SK-N-SH (cell line): ENCODE results near the gene HS1BP3. TPM values are rescaled to one million over a fixed set of nuclear protein-coding genes. Genes with fewer than 3 reads are reported as not detected.

Experiments
- CTCF ChIA-PET: fragments of 300-600, 350-600 bp; formaldehyde crosslinking; extraction: SDS; loops from one replicate; lab custom pipeline; 2021; lab: Yijun Ruan, JAX
- POLR2A ChIA-PET: fragments of 350-600 bp; sonication (Branson Sonifier 250); formaldehyde crosslinking; extraction: SDS; loops from one replicate; lab custom pipeline; 2020; ENCODE audit warnings: antibody characterized with exemption, inconsistent platforms; lab: Yijun Ruan, JAX
- DNase-seq: peaks from one replicate; pipeline ENCODE4 v3.0.0; 2012
- H2AFZ ChIP-seq: fragments of 200-600 bp; sonication (generic); 2 replicates; pipeline ENCODE4 v1.8.1; 2016; ENCODE audit warnings: antibody characterized with exemption, mild to moderate bottlenecking, low read depth
- H3F3A ChIP-seq: fragments of 200-600 bp; sonication (generic); replicated peaks from 2 replicates; pipeline ENCODE3; 2016; ENCODE audit warnings: antibody characterized with exemption, mild to moderate bottlenecking; ENCODE audit not compliant: insufficient read depth
- H3K27ac ChIP-seq, 2 experiments: fragments of 200-500 bp in 1 of 2; fragments of 200-600 bp in 1 of 2; sonication (Bioruptor generic) in 1 of 2; sonication (generic), shearing (Covaris generic) in 1 of 2; 2 replicates each; pipeline versions ENCODE4 v1.5.1 to v1.6.1; 2014 to 2016; ENCODE audit warnings: low read depth in 2 of 2, inconsistent platforms in 1 of 2, low read length in 1 of 2, mild to moderate bottlenecking in 1 of 2, mixed read lengths in 1 of 2
- H3K27me3 ChIP-seq: fragments of 200-600 bp; sonication (generic), shearing (Covaris generic); 2 replicates; pipeline ENCODE4 v1.6.1; 2016; ENCODE audit warnings: mixed run types; ENCODE audit not compliant: insufficient read depth
- H3K36me3 ChIP-seq, 2 experiments: fragments of 200-500 bp in 1 of 2; fragments of 200-600 bp in 1 of 2; sonication (Bioruptor generic) in 1 of 2; sonication (generic) in 1 of 2; replicated peaks in 1 of 2; 2 replicates each; pipeline versions ENCODE3 to v1.5.1; 2014 to 2016; ENCODE audit warnings: low read length in 1 of 2, mild to moderate bottlenecking in 1 of 2; ENCODE audit not compliant: insufficient read depth in 2 of 2, control insufficient read depth in 1 of 2
- H3K4me1 ChIP-seq, 2 experiments: fragments of 200-500 bp in 1 of 2; fragments of 200-600 bp in 1 of 2; sonication (Bioruptor generic) in 1 of 2; sonication (generic), shearing (Covaris generic) in 1 of 2; 2 replicates each; pipeline versions ENCODE4 v1.5.1 to v1.6.1; 2014 to 2016; ENCODE audit warnings: low read depth in 1 of 2, low read length in 1 of 2, mixed run types in 1 of 2; ENCODE audit not compliant: insufficient read depth in 2 of 2, control insufficient read depth in 1 of 2
- H3K4me2 ChIP-seq: fragments of 200-600 bp; sonication (generic), shearing (Covaris generic); 2 replicates; pipeline ENCODE4 v1.6.1; 2017; ENCODE audit warnings: mixed run types
- H3K4me3 ChIP-seq, 2 experiments: fragments of 200-500 bp in 1 of 2; fragments of 200-600 bp in 1 of 2; sonication (Bioruptor generic) in 1 of 2; sonication (generic), shearing (Covaris generic) in 1 of 2; 2 replicates each; pipeline versions ENCODE4 v1.5.1 to v1.8.1; 2014 to 2016; ENCODE audit warnings: low read depth in 2 of 2, inconsistent platforms in 1 of 2, low read length in 1 of 2, mild to moderate bottlenecking in 1 of 2, mixed read lengths in 1 of 2, moderate library complexity in 1 of 2
- H3K79me2 ChIP-seq: fragments of 200-600 bp; sonication (generic); 2 replicates; pipeline ENCODE4 v1.8.1; 2017; ENCODE audit warnings: mild to moderate bottlenecking; ENCODE audit not compliant: insufficient read depth
- H3K9ac ChIP-seq: fragments of 200-600 bp; sonication (generic); 2 replicates; pipeline ENCODE4 v1.6.1; 2017; ENCODE audit warnings: mixed run types
- H3K9me2 ChIP-seq: fragments of 200-600 bp; sonication (generic); 2 replicates; pipeline ENCODE4 v1.6.1; 2017; ENCODE audit warnings: mixed run types
- H3K9me3 ChIP-seq: fragments of 200-600 bp; sonication (generic); 2 replicates; pipeline ENCODE4 v1.6.1; 2017; ENCODE audit warnings: mixed run types, mild to moderate bottlenecking, moderate library complexity
- H4K20me1 ChIP-seq: fragments of 200-600 bp; sonication (generic); 2 replicates; pipeline ENCODE4 v1.6.1; 2017; ENCODE audit warnings: mild to moderate bottlenecking, mixed run types; ENCODE audit not compliant: insufficient read depth
- CHD2 ChIP-seq: fragments of 150-350 bp; IDR thresholded peaks from 2 replicates; pipeline ENCODE4 v1.6.1; 2018; ENCODE audit warnings: low read length; ENCODE audit not compliant: partially characterized antibody
- ELF1 ChIP-seq: IDR thresholded peaks from 2 replicates; pipeline ENCODE4 v1.4.0; 2012
- FOSL2 ChIP-seq: IDR thresholded peaks from 2 replicates; pipeline ENCODE4 v1.4.0; 2012; ENCODE audit warnings: low read depth, mild to moderate bottlenecking, moderate library complexity, borderline replicate concordance
- FOXM1 ChIP-seq: IDR thresholded peaks from 2 replicates; pipeline ENCODE4 v1.4.0; 2012; ENCODE audit warnings: low read depth, mild to moderate bottlenecking
- GATA2 ChIP-seq: sonication (generic); formaldehyde crosslinking; IDR thresholded peaks from 2 replicates; pipeline ENCODE4 v1.5.0; 2020; ENCODE audit warnings: mild to moderate bottlenecking, missing genetic modification reagents
- IRF3 ChIP-seq: fragments of 150-350 bp; IDR thresholded peaks from 2 replicates; pipeline ENCODE4 v1.6.1; 2016; ENCODE audit warnings: mild to moderate bottlenecking, low read depth, low read length
- MAX ChIP-seq: IDR thresholded peaks from 2 replicates; pipeline ENCODE4 v1.4.0; 2012; ENCODE audit warnings: low read depth
- MEF2A ChIP-seq: IDR thresholded peaks from 2 replicates; pipeline ENCODE4 v1.4.0; 2012; ENCODE audit warnings: low read depth, borderline replicate concordance
- POLR2AphosphoS5 ChIP-seq: IDR thresholded peaks from 2 replicates; pipeline ENCODE4 v1.6.1; 2012; ENCODE audit warnings: low read depth, low read length
- RCOR1 ChIP-seq: fragments of 150-350 bp; IDR thresholded peaks from 2 replicates; pipeline ENCODE4 v1.6.1; 2017; ENCODE audit warnings: antibody characterized with exemption, low read length
- REST ChIP-seq: IDR thresholded peaks from 2 replicates; pipeline ENCODE4 v1.6.1; 2012; ENCODE audit warnings: mild to moderate bottlenecking, low read depth, low read length, moderate library complexity
- RFX5 ChIP-seq: IDR thresholded peaks from 2 replicates; pipeline ENCODE4 v1.6.1; 2012; ENCODE audit warnings: mild to moderate bottlenecking, improper control_type of control experiment, low read length
- RXRA ChIP-seq: IDR thresholded peaks from 2 replicates; pipeline ENCODE4 v1.4.0; 2012; ENCODE audit warnings: low read depth, mild to moderate bottlenecking, borderline replicate concordance
- SIN3A ChIP-seq: IDR thresholded peaks from 2 replicates; pipeline ENCODE4 v1.6.1; 2012; ENCODE audit warnings: low read depth, mild to moderate bottlenecking, low read length, moderate library complexity, borderline replicate concordance
- TCF12 ChIP-seq: IDR thresholded peaks from 2 replicates; pipeline ENCODE4 v1.4.0; 2012
- USF1 ChIP-seq: IDR thresholded peaks from 2 replicates; pipeline ENCODE4 v1.4.0; 2012; ENCODE audit warnings: low read depth, borderline replicate concordance
- USF2 ChIP-seq: fragments of 150-350 bp; IDR thresholded peaks from 2 replicates; pipeline ENCODE4 v1.6.1; 2017; ENCODE audit warnings: antibody characterized with exemption, low read length, low read depth, borderline replicate concordance
- YY1 ChIP-seq: IDR thresholded peaks from 2 replicates; pipeline ENCODE4 v1.4.0; 2012; ENCODE audit warnings: low read depth, mild to moderate bottlenecking
- ZBTB33 ChIP-seq: IDR thresholded peaks from 2 replicates; pipeline ENCODE4 v1.4.0; 2012; ENCODE audit warnings: low read depth, borderline replicate concordance
- WGBS: methylation state at CpG from one replicate; pipeline ENCODE4 v1.1.6; 2017; ENCODE audit warnings: low lambda C conversion rate; 5-methylcytosine and 5-hydroxymethylcytosine counted together
- polyA plus RNA-seq, 3 experiments: library from polyadenylated mRNA; depleted of rRNA; stranded (reverse); fragments of >200 nt; gene quantifications; 2 replicates each; pipeline ENCODE4 v1.2.3, GENCODE V29; 2012

HS1BP3 gene
- polyA plus RNA-seq, 1 of the 3 experiments (the other 2 are of a cell fraction) = 20.1 TPM

- no peak overlapping the region for H3K4me2 ChIP-seq
- 81% methylated on average over 5 of the region's 5 CpGs for WGBS
- no peak overlapping the region for H2AFZ ChIP-seq
- ChIA-PET POLR2A (interaction anchor here (3.3 kb wide), 1 partner anchor 128 kb away, joined by 13 read pairs; the partner anchor contains the start of gene RHOB), CTCF (interaction anchor here (1.0 to 2.5 kb wide), 8 partner anchors 9 to 197 kb away, joined by 3 to 7 read pairs (median 3); no protein-coding TSS in a partner anchor)
- no peak for TF ChIP-seq MEF2A
- TF ChIP-seq TCF12 = no peak
- TF ChIP-seq POLR2AphosphoS5 = no peak
- TF ChIP-seq RFX5 = no peak
- no peak for TF ChIP-seq FOSL2
- TF ChIP-seq ELF1 = no peak
- no peak for TF ChIP-seq SIN3A
- TF ChIP-seq CHD2 = no peak
- TF ChIP-seq IRF3 = no peak
- TF ChIP-seq FOXM1 = no peak
- TF ChIP-seq USF1 = no peak
- no peak for TF ChIP-seq RCOR1
- TF ChIP-seq MAX = no peak
- TF ChIP-seq GATA2 = no peak
- TF ChIP-seq YY1 = no peak
- no peak for TF ChIP-seq REST
- TF ChIP-seq RXRA = no peak
- TF ChIP-seq USF2 = no peak
- no peak for TF ChIP-seq ZBTB33
- TF ChIP-seq, all 33 proteins: peak for 0
- H3K79me2 ChIP-seq = no peaks in the 10 kb centered on the region
- H3K4me1 ChIP-seq = peaks cover 25 to 42% of the 10 kb centered on the region in 2 experiments; a peak in 3 of 4 replicates
- no peaks in the 10 kb centered on the region for H3K9me2 ChIP-seq
- peaks cover 21% of the 10 kb centered on the region for H3F3A ChIP-seq
- no peak overlapping the region for H3K27ac ChIP-seq
- no peak for DNase-seq
- no peak overlapping the region for H3K4me3 ChIP-seq
- no peaks in the 10 kb centered on the region for H4K20me1 ChIP-seq
- no peaks in the 10 kb centered on the region for H3K9me3 ChIP-seq
- no peaks in the 10 kb centered on the region for H3K27me3 ChIP-seq
- no peaks in the 10 kb centered on the region for H3K36me3 ChIP-seq
- H3K9ac ChIP-seq = no peak overlapping the region
These were observed 75.5 kb downstream of the HS1BP3 start for GRCh38 chr2:20575414-20575813.
